Aorta (tissue), 5 donors: Measurements from ENCODE around the gene ILKAP. TPM values are rescaled to one million over a fixed set of nuclear protein-coding genes. Genes with fewer than 3 reads are reported as not detected.

Source experiments
- ATAC-seq: fragments of 200-7000 bp; cut with Tn5 transposase; one replicate; pipeline ENCODE4 v1.9.1; 2022; ENCODE audit warnings: moderate library complexity; ENCODE audit not compliant: low FRiP score
- DNase-seq, 2 donors: peaks; one replicate each; pipeline ENCODE4 v3.0.0-alpha.2; 2020
- H3K27ac ChIP-seq, 2 donors: one replicate each; pipeline ENCODE4 v1.5.1; 2013; ENCODE audit warnings: low read length in 2 of 2, mild to moderate bottlenecking in 2 of 2, moderate library complexity in 2 of 2, control low read depth in 1 of 2, inconsistent platforms in 1 of 2, low read depth in 1 of 2
- H3K27me3 ChIP-seq, 2 donors: one replicate each; pipeline ENCODE4 v1.6.1; 2013; ENCODE audit warnings: control low read depth in 1 of 2, low read length in 1 of 2, mild to moderate bottlenecking in 1 of 2, moderate library complexity in 1 of 2; ENCODE audit not compliant: insufficient read depth in 2 of 2, control insufficient read depth in 1 of 2
- H3K36me3 ChIP-seq, 2 donors: one replicate each; pipeline ENCODE4 v1.6.1; 2013; ENCODE audit warnings: control low read depth in 1 of 2, low read length in 1 of 2, mild to moderate bottlenecking in 1 of 2; ENCODE audit not compliant: insufficient read depth in 2 of 2, control insufficient read depth in 1 of 2
- H3K4me1 ChIP-seq, 2 donors: one replicate each; pipeline ENCODE4 v1.6.1; 2013; ENCODE audit warnings: low read length in 2 of 2, control low read depth in 1 of 2, mild to moderate bottlenecking in 1 of 2, moderate library complexity in 1 of 2; ENCODE audit not compliant: insufficient read depth in 2 of 2, control insufficient read depth in 1 of 2
- H3K4me3 ChIP-seq, 2 donors: one replicate each; pipeline ENCODE4 v1.5.1; 2013; ENCODE audit warnings: low read length in 2 of 2, control low read depth in 1 of 2, mild to moderate bottlenecking in 1 of 2
- H3K9me3 ChIP-seq: one replicate; pipeline ENCODE4 v1.6.1; 2013; ENCODE audit warnings: mild to moderate bottlenecking, low read length; ENCODE audit not compliant: control insufficient read depth
- WGBS, 2 donors: extraction: QIAGEN DNeasy Blood & Tissue Kit; methylation state at CpG; one replicate each; pipeline ENCODE4 v1.1.7; 2013; 5-methylcytosine and 5-hydroxymethylcytosine counted together
- intact Hi-C, 2 donors: fragments of 100-400 bp; cut with DNase I; formaldehyde crosslinking; loops; one replicate each; pipeline versions ENCODE4 v1.14.2 to v1.15.0; 2022
- polyA plus RNA-seq, 2 donors: library from polyadenylated mRNA; stranded (reverse); fragments of 200-250 nt; gene quantifications; one replicate each; pipeline ENCODE4 v1.2.3, GENCODE V29; 2013
- total RNA-seq, 2 donors: library from RNA; stranded (reverse); fragmentation: NEBNext Ultra II Directional; extraction: Animal tissue kit (Norgen Biotek cat#: 25700); gene quantifications; one replicate each; pipeline ENCODE4 v1.2.1, GENCODE V29; 2021
- donor health status: healthy with polysubstance abuse.
- donor health status: Bipolar disorder and iron deficiency.
- donor health status: DM: no; HTN: no; CAD: no.
- donor health status: DM: no; HTN: no; CAD: no.
- donor health status: DM: yes; HTN: yes; CAD: no.

The ILKAP gene
- total and polyA plus RNA-seq, 4 donors, result 19.4 to 149 (median 49.6) TPM

DNA sequence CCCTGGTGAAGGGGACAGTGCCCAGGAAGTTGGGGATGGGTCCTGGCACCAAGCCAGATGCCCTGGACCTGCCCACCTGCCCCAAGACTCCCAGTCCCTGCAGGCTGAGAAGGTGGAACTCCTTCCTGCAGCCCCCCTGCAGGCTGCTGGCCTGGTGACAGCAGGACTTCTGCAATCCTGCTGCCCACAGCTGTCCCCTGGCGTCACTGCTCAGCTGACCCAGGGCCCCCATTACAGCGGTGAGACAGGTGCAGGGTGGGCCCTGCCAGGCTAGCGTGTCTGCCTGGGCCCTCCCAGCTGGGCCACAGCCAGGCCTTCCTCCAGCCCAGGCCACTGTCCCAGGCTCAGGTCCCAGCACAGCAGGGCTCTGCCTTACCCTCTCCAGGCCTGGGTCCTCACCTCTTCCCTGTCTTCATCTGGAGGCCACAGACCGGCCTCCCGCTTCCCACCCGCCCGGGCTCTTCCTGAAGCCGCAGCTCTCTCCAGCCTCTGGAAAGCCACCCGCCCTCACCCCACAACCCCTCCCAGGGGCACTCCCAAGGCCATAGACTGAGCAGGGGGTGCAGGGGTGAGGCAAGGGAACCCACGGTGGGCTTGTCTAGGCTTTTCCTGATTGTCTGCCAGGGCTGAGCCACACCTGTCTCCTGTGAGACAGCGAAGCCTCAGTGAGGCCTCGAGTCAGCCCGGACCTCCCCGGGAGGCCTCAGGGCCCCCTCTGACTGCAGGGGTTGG lies 53.5 kb downstream of the ILKAP start:
- no peak for ATAC-seq
- no peak overlapping the region for H3K4me3 ChIP-seq
- H3K36me3 ChIP-seq, result no peaks in the 10 kb centered on the region
- H3K27me3 ChIP-seq, result no peaks in the 10 kb centered on the region
- no peaks in the 10 kb centered on the region for H3K4me1 ChIP-seq
- no peak overlapping the region for H3K27ac ChIP-seq
- WGBS, 2 donors, result 82 to 84% methylated on average over 14 of the region's 14 CpGs
- no peaks in the 10 kb centered on the region for H3K9me3 ChIP-seq
- no peak for DNase-seq
- intact Hi-C loops, result loop anchor here in 1 of 2 donors (10.0 kb wide), 1 partner anchor 295 kb away; the partner anchor contains the start of gene RAMP1

DNA sequence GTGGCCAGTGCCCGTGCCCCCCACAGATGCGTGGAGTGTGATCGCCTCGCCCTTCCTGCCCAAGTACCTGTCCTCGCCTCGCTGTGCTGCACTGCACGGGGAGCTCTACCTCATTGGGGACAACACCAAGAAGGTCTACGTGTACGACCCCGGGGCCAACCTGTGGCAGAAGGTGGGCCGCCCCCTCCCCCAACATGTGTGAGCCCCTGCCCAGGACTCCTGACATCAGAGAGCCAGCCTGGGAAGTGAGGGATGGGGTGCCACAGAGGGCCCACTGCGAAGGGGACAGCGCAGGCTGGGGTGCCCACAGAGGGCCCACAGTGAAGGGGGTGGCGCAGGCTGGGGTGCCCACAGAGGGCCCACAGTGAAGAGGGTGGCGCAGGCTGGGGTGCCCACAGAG lies 54.5 kb downstream of the ILKAP start:
- Histone ChIP-seq H3K4me3 (no peak overlapping the region), H3K9me3 (no peaks in the 10 kb centered on the region), H3K36me3 (no peaks in the 10 kb centered on the region), H3K27ac (no peak overlapping the region), H3K4me1 (no peaks in the 10 kb centered on the region), H3K27me3 (no peaks in the 10 kb centered on the region)
- WGBS, 2 donors, result 92 to 95% methylated on average over 14 to 15 of the region's 15 CpGs
- ATAC-seq, result no peak
- DNase-seq, result no peak
- intact Hi-C loops, result loop anchor here in 1 of 2 donors (10.0 kb wide), 1 partner anchor 294 kb away; the partner anchor contains the start of gene RAMP1

DNA sequence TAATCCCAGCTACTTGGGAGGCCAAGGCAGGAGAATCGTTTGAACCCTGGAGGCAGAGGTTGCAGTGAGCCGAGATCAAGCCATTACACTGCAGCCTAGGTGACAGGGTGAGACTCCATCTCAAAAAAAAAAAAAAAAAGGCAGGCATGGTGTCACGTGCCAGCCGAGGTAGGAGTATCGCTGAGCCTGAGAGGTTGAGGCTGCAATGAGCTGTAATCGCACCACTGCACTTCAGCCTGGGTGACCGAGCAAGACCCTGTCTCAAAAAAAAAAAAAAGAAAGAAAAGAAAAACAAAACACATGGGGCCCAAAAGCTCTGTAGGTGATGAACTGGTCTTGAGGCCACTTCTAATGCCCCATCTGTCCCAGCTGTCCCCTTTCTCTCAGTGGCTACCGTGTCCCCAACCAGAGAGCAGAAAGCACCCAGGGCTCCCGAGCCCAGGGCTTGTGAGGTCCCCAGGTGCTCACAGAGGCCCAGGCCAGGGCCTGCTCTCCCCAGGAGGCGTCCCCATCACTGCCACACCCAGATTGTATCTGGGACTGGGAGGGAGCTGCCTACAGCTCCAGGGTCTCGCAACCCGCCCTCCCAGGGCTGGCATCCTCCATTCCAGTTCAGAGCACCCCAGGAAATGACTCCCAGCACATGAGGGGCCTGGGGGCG lies 56.5 kb downstream of the ILKAP start:
- H3K27ac ChIP-seq, result no peak overlapping the region
- no peaks in the 10 kb centered on the region for H3K9me3 ChIP-seq
- H3K36me3 ChIP-seq, result no peaks in the 10 kb centered on the region
- ATAC-seq (no peak), DNase-seq (no peak)
- no peaks in the 10 kb centered on the region for H3K4me1 ChIP-seq
- WGBS, 2 donors, result 86 to 88% methylated on average over 13 of the region's 13 CpGs
- H3K4me3 ChIP-seq, result no peak overlapping the region
- no peaks in the 10 kb centered on the region for H3K27me3 ChIP-seq
- intact Hi-C loops, result loop anchor here in 1 of 2 donors (10.0 kb wide), 1 partner anchor 292 kb away; the partner anchor contains the start of gene RAMP1

DNA sequence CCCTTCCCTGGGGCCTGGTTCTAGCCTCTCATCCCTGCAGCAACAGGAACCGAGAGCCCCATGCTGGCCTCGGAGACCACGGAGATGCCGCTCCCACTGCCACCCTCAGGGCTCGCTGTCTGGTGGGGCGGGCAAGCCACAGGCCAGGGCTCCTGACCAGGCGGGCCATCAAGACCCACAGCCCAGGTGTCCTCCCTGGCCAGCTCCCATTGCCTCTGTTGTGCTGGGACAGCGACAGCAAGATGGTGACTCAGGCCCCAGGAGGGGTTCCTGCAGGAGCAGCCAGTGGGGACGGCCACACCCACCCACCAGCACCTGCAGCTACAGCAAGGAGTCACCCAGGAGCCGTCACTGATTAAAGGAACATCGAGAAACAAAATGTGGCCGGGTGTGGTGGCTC lies 57.6 kb downstream of the ILKAP start:
- ATAC-seq (no peak), DNase-seq (no peak)
- Histone ChIP-seq H3K27me3 (no peaks in the 10 kb centered on the region), H3K4me1 (no peaks in the 10 kb centered on the region), H3K4me3 (no peak overlapping the region), H3K27ac (no peak overlapping the region), H3K36me3 (no peaks in the 10 kb centered on the region), H3K9me3 (no peaks in the 10 kb centered on the region)
- intact Hi-C loops, result loop anchor here in 1 of 2 donors (10.0 kb wide), 1 partner anchor 291 kb away; the partner anchor contains the start of gene RAMP1
- WGBS, 2 donors, result 82 to 84% methylated on average over 12 of the region's 12 CpGs

DNA sequence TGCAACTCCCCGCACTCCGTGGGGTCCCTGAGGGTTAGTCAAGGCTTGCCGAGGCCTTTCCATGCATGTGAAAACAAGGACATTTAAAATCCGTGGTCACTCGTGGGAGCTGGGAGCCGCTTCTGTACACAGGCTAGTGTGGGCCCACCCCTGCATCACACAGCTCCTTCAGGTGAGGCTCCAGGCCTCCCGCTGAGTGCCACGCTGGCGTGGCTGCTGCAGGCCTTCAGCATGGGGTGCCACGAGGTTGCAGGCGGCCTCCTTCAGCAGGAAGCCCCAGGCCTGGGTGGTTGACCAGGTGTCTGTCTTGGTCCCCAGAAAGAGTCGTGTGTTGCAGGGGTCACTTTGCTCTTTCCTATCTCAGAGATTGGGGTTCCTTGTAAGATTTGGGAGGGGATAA lies 58.4 kb downstream of the ILKAP start:
- ATAC-seq (no peak), DNase-seq (no peak)
- no peak overlapping the region for H3K27ac ChIP-seq
- no peaks in the 10 kb centered on the region for H3K27me3 ChIP-seq
- intact Hi-C loops, result loop anchor here in 1 of 2 donors (10.0 kb wide), 1 partner anchor 290 kb away; the partner anchor contains the start of gene RAMP1
- 82 to 88% methylated on average over 12 of the region's 12 CpGs for WGBS, 2 donors
- no peaks in the 10 kb centered on the region for H3K36me3 ChIP-seq
- no peaks in the 10 kb centered on the region for H3K4me1 ChIP-seq
- H3K4me3 ChIP-seq, result no peak overlapping the region
- no peaks in the 10 kb centered on the region for H3K9me3 ChIP-seq

DNA sequence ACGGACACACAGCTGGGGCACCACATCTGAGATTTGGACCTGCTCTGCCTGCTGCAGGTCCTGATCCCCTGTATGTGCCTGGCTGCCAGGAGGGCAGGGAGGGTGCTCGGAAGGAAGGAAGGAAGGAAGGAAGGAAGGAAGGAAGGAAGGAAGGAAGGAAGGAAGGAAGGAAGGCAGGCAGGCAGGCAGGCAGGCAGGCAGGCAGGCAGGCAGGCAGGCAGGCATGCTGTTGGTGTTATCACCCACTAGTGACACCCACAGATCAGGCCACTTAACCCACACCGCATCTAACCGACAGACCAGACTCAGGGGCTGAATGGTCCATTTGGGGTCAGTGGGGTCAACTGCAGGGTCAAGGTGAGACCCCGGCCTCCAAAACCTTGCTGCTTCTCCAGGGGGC lies 59.2 kb downstream of the ILKAP start:
- Histone ChIP-seq H3K36me3 (no peaks in the 10 kb centered on the region), H3K4me3 (no peak overlapping the region), H3K4me1 (no peaks in the 10 kb centered on the region), H3K9me3 (no peaks in the 10 kb centered on the region), H3K27me3 (no peaks in the 10 kb centered on the region), H3K27ac (no peak overlapping the region)
- no peak for ATAC-seq
- no peak for DNase-seq
- intact Hi-C loops, result loop anchor here (5.0 to 10.0 kb wide), 2 partner anchors 222 to 289 kb away; partner anchors contain the start of gene RAMP1 (in 1 of the 2)
- WGBS, 2 donors, result 85 to 90% methylated on average over 5 of the region's 5 CpGs

DNA sequence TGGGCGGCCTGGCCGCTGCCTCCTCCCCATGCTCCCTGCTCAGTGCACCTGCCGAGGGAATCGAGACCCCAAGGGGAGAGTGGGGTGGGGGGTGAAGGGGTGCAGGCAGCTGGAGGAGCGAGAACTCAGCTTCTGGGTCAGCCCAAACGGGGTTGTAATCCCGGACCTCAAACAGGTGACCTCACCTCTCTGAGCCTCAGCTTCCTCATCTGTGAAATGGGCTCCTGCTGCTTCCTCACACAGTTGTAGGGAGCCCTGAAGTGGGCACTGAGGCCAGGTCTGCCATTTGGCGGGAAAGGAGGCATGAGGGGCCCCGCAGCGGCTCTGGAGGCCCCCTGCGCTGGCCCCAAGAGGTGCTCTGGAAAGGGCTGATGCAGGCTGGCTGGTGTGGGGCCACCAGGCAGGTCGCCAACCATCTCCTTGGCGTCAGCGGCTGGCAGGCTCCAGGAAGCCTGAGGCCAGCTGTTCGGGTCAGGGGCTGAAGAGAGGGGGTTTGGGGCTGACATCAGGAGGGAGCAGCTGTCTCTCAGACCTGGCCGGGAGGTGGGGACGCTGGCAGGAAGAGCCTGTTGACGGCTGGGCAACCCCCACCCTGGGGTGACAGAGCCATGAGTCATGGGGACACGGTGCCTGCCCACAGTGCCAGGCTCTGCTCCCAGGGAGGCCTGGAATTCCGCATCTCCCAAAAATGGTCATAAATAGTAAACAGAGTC lies 60.1 kb downstream of the ILKAP start:
- ATAC-seq (peak; percentile 26), DNase-seq (peak; percentile 74 to 90)
- Histone ChIP-seq H3K9me3 (no peaks in the 10 kb centered on the region), H3K36me3 (no peaks in the 10 kb centered on the region), H3K27me3 (no peaks in the 10 kb centered on the region), H3K27ac (no peak overlapping the region), H3K4me1 (no peaks in the 10 kb centered on the region), H3K4me3 (no peak overlapping the region)
- intact Hi-C loops, result loop anchor here (5.0 to 10.0 kb wide), 2 partner anchors 221 to 289 kb away; partner anchors contain the start of gene RAMP1 (in 1 of the 2)
- WGBS, 2 donors, result 27 to 51% methylated on average over 20 of the region's 20 CpGs

DNA sequence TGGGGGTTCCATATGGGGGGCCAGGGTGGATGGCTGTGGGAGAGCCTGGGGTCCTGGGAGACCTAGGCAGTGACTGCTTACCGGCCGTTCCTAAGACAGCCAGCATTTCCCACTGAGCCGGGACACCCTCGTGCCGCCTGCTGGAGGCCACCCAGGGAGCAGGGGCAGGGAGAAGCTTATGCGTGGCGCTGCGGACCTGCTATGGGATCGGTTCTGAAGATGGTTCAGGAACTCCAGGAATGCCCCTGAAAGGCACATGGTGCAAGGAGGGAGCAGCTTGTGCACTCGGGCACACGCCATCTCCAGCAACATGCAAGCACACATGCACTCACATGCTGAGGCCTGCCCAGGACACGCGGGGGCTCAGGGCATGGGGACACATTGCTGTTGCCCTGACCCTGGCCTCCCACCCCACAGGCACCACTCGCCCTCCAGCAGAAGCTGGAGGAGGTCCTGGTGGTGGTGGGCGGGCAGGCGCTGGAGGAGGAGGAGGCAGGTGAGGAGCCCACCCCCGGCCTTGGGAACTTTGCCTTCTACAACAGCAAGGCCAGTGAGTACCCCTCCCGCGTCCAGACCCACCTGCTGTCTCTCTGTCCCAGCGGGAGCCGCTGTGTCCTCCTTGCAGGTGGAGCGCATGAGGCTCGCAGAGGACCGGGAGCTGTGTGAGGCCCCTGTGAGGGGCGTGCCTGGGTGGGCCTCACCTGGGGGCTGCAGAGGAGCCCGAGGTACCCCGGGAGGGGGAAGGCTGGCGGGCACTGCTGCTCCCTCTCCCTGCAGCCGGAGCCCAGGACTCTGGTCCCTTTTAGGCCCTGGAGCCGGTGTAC lies 60.9 kb downstream of the ILKAP start:
- ATAC-seq, result no peak
- H3K4me3 ChIP-seq, result no peak overlapping the region
- intact Hi-C loops, result loop anchor here (5.0 to 10.0 kb wide), 2 partner anchors 220 to 288 kb away; partner anchors contain the start of gene RAMP1 (in 1 of the 2)
- no peaks in the 10 kb centered on the region for H3K9me3 ChIP-seq
- 67 to 74% methylated on average over 29 to 30 of the region's 30 CpGs for WGBS, 2 donors
- no peak for DNase-seq
- no peak overlapping the region for H3K27ac ChIP-seq
- H3K27me3 ChIP-seq, result no peaks in the 10 kb centered on the region
- no peaks in the 10 kb centered on the region for H3K36me3 ChIP-seq
- no peaks in the 10 kb centered on the region for H3K4me1 ChIP-seq
